ENCODE data around the gene PTAR1.
A peak's percentile ranks its signal among the peaks of the same experiment; 100 is the strongest.

PTAR1 gene

GRCh38 chr9:69672596-69673310 lies 87.1 kb downstream of the PTAR1 start:
- DNase-seq: peak; percentile 81

GRCh38 chr9:69671879-69672595 lies 87.8 kb downstream of the PTAR1 start, which contains the start of gene APBA1:
Gene APBA1, minus strand, starts transcription at chr9:69672371.
- peak; percentile 64 for DNase-seq

- no peak for DNase-seq
These were observed 88.4 kb downstream of the PTAR1 start for GRCh38 chr9:69671311-69671878.

GRCh38 chr9:69667306-69667705 lies 92.5 kb downstream of the PTAR1 start:
- DNase-seq: peak; percentile 1

GRCh38 chr9:69660304-69660703 lies 99.5 kb downstream of the PTAR1 start:
- no peak for DNase-seq
